Natural killer cell treated with Interleukin-12 subunit alpha and Interleukin-12 subunit beta and Interleukin-15 and Interleukin-18, amount 100 ng/mL, for 72 hours (primary cell): ENCODE measurements around the gene TSPAN18. TPM values are rescaled to one million over a fixed set of nuclear protein-coding genes. Genes with fewer than 3 reads are reported as not detected.

Experiments used
- ATAC-seq, 2 donors: fragments of 150-1000 bp; cut with Tn5 transposase in 1 of 2; sonication (Bioruptor Pico), chemical (Tn5 transposase) in 1 of 2; 2 replicates each; pipeline ENCODE4 v1.10.0; 2021
- DNase-seq: peaks from one replicate; pipeline ENCODE4 v3.0.0; 2022; ENCODE audit warnings: low spot score
- H3K27ac Mint-ChIP-seq, 2 donors: 1 replicate in 1 of 2; 2 replicates in 1 of 2; pipeline ENCODE4 v1.8.0; 2022; ENCODE audit warnings: mixed read lengths in 2 of 2, mild to moderate bottlenecking in 1 of 2, moderate library complexity in 1 of 2
- H3K27me3 Mint-ChIP-seq, 2 donors: 1 replicate in 1 of 2; 2 replicates in 1 of 2; pipeline ENCODE4 v1.8.0; 2022; ENCODE audit warnings: mixed read lengths in 2 of 2
- H3K36me3 Mint-ChIP-seq: one replicate; pipeline ENCODE4 v1.8.0; 2022; ENCODE audit warnings: mixed read lengths
- H3K4me1 Mint-ChIP-seq, 2 donors: 1 replicate in 1 of 2; 2 replicates in 1 of 2; pipeline ENCODE4 v1.8.0; 2022; ENCODE audit warnings: low read depth in 2 of 2, mixed read lengths in 2 of 2, mild to moderate bottlenecking in 1 of 2
- H3K4me3 Mint-ChIP-seq: one replicate; pipeline ENCODE4 v1.8.0; 2022; ENCODE audit warnings: mixed read lengths
- H3K9me3 Mint-ChIP-seq: 2 replicates; pipeline ENCODE4 v1.8.0; 2022; ENCODE audit warnings: mixed read lengths
- total RNA-seq, 2 donors: library from RNA; stranded (reverse); gene quantifications; one replicate each; pipeline ENCODE4 v1.2.3, GENCODE V29; 2022

TSPAN18 gene
- total RNA-seq, 2 donors from 2014 or later = 0.26 to 0.64 TPM

- Mint-ChIP-seq H3K9me3 (no peaks in the 10 kb centered on the region), H3K4me3 (no peak overlapping the region), H3K4me1 (no peaks in the 10 kb centered on the region), H3K36me3 (no peaks in the 10 kb centered on the region), H3K27ac (no peak overlapping the region), H3K27me3 (peaks cover 0 to 8% of the 10 kb centered on the region in 2 donors)
- ATAC-seq (no peak), DNase-seq (no peak)
Observed at GRCh38 chr11:44920451-44920850, 193.7 kb downstream of the TSPAN18 start.

DNA sequence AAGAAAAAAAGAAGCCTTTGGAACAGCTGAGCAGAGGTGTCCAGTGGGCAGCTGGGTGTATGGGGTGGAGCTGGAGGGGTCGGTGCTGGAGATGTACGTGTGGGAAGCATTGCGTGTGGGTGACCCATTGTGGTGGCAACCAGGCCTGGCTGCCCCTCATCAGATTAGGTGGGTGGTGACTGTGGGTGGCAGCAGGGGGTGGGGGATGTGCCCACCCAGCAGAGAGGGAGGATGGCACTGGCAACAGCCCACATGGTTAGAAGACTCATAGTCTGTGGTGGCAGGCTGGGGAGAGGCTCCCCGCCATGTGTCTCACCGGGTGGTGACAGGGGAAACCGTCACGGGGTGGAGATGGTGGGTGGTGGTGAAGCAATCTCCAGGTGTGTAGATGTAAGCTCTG, 196.4 kb downstream of the TSPAN18 start:
- no peaks in the 10 kb centered on the region for H3K4me1 Mint-ChIP-seq
- no peaks in the 10 kb centered on the region for H3K36me3 Mint-ChIP-seq
- H3K4me3 Mint-ChIP-seq = no peak overlapping the region
- H3K27ac Mint-ChIP-seq = no peak overlapping the region
- peaks cover 0 to under 1% of the 10 kb centered on the region in 2 donors for H3K27me3 Mint-ChIP-seq
- DNase-seq (no peak), ATAC-seq (no peak)
- no peaks in the 10 kb centered on the region for H3K9me3 Mint-ChIP-seq

- DNase-seq (no peak), ATAC-seq (no peak)
- H3K36me3 Mint-ChIP-seq = no peaks in the 10 kb centered on the region
- H3K4me3 Mint-ChIP-seq = no peak overlapping the region
- H3K27ac Mint-ChIP-seq = no peak overlapping the region
- no peaks in the 10 kb centered on the region for H3K9me3 Mint-ChIP-seq
- H3K27me3 Mint-ChIP-seq = no peaks in the 10 kb centered on the region
- H3K4me1 Mint-ChIP-seq = no peaks in the 10 kb centered on the region
Observed at GRCh38 chr11:44923806-44924205, 197.0 kb downstream of the TSPAN18 start.

- no peaks in the 10 kb centered on the region for H3K36me3 Mint-ChIP-seq
- no peak for ATAC-seq
- peaks cover 0 to 6% of the 10 kb centered on the region in 2 donors for H3K27me3 Mint-ChIP-seq
- H3K4me3 Mint-ChIP-seq = no peak overlapping the region
- no peak overlapping the region for H3K27ac Mint-ChIP-seq
- no peaks in the 10 kb centered on the region for H3K9me3 Mint-ChIP-seq
- no peaks in the 10 kb centered on the region for H3K4me1 Mint-ChIP-seq
- DNase-seq = no peak
Observed at GRCh38 chr11:44926036-44926435, 199.3 kb downstream of the TSPAN18 start.

- no peak for ATAC-seq
- no peaks in the 10 kb centered on the region for H3K36me3 Mint-ChIP-seq
- H3K27ac Mint-ChIP-seq = no peak overlapping the region
- peaks cover 0 to 6% of the 10 kb centered on the region in 2 donors for H3K27me3 Mint-ChIP-seq
- no peaks in the 10 kb centered on the region for H3K9me3 Mint-ChIP-seq
- no peaks in the 10 kb centered on the region for H3K4me1 Mint-ChIP-seq
- no peak for DNase-seq
- no peak overlapping the region for H3K4me3 Mint-ChIP-seq
Observed at GRCh38 chr11:44927174-44927661, 200.5 kb downstream of the TSPAN18 start.

- no peaks in the 10 kb centered on the region for H3K9me3 Mint-ChIP-seq
- no peak overlapping the region for H3K4me3 Mint-ChIP-seq
- peaks cover 0 to 6% of the 10 kb centered on the region in 2 donors for H3K27me3 Mint-ChIP-seq
- ATAC-seq (no peak), DNase-seq (no peak)
- no peaks in the 10 kb centered on the region for H3K36me3 Mint-ChIP-seq
- no peaks in the 10 kb centered on the region for H3K4me1 Mint-ChIP-seq
- H3K27ac Mint-ChIP-seq = no peak overlapping the region
Observed at GRCh38 chr11:44928144-44928543, 201.4 kb downstream of the TSPAN18 start.

GRCh38 chr11:44928816-44929215, 202.1 kb downstream of the TSPAN18 start:
- no peak for DNase-seq
- Mint-ChIP-seq H3K36me3 (no peaks in the 10 kb centered on the region), H3K27me3 (peaks cover 0 to 6% of the 10 kb centered on the region in 2 donors), H3K9me3 (no peaks in the 10 kb centered on the region), H3K4me3 (no peak overlapping the region), H3K27ac (no peak overlapping the region), H3K4me1 (no peaks in the 10 kb centered on the region)
- ATAC-seq = no peak

DNA sequence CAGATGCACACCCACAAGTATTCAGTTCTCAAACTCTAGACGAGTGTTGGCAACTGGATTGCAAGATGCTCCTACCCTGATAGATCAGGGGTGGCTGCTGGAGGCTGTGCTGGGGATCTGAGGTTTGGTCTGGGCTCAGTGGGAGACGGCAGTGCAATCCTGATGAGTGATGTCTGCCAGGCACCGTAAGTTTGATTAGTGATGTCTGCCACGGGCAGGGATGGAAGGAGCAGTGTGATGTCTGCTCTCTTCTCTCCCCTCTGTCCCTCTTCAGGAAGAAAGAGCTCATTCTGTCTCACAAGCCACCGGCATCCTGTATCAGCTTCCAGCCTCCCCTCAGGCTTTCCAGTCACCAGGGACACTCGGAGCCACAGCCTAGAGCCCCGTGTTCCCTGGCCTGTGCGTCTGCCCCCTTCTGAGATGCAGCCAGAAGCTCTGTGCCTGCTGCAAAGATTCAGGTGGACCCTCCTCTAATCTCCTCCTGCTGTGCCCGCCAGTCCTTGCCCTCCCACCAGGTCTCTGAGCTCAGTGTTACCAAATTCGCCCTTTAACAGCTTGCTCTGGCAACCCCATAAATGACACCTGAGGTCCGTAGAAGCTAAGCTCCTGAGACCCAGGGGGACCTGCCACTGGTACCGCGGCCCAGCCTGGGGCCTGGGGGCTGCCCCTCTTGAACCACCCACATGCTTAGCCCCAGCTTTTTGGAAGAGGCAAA, 204.0 kb downstream of the TSPAN18 start:
- no peak for DNase-seq
- no peaks in the 10 kb centered on the region for H3K9me3 Mint-ChIP-seq
- H3K36me3 Mint-ChIP-seq = no peaks in the 10 kb centered on the region
- ATAC-seq = no peak
- H3K27me3 Mint-ChIP-seq = peaks cover 0 to 6% of the 10 kb centered on the region in 2 donors
- H3K4me3 Mint-ChIP-seq = no peak overlapping the region
- no peaks in the 10 kb centered on the region for H3K4me1 Mint-ChIP-seq
- no peak overlapping the region for H3K27ac Mint-ChIP-seq

- no peak for DNase-seq
- H3K4me3 Mint-ChIP-seq = no peak overlapping the region
- H3K27ac Mint-ChIP-seq = no peak overlapping the region
- no peaks in the 10 kb centered on the region for H3K4me1 Mint-ChIP-seq
- H3K9me3 Mint-ChIP-seq = no peaks in the 10 kb centered on the region
- H3K27me3 Mint-ChIP-seq = peaks cover 0 to 6% of the 10 kb centered on the region in 2 donors
- H3K36me3 Mint-ChIP-seq = no peaks in the 10 kb centered on the region
- ATAC-seq = no peak
Observed at GRCh38 chr11:44931466-44931865, 204.7 kb downstream of the TSPAN18 start.

GRCh38 chr11:44934110-44934509, 207.3 kb downstream of the TSPAN18 start:
- Mint-ChIP-seq H3K36me3 (no peaks in the 10 kb centered on the region), H3K9me3 (no peaks in the 10 kb centered on the region), H3K27me3 (peaks cover 0 to 6% of the 10 kb centered on the region in 2 donors), H3K27ac (no peak overlapping the region), H3K4me1 (no peaks in the 10 kb centered on the region), H3K4me3 (no peak overlapping the region)
- ATAC-seq (no peak), DNase-seq (no peak)

DNA sequence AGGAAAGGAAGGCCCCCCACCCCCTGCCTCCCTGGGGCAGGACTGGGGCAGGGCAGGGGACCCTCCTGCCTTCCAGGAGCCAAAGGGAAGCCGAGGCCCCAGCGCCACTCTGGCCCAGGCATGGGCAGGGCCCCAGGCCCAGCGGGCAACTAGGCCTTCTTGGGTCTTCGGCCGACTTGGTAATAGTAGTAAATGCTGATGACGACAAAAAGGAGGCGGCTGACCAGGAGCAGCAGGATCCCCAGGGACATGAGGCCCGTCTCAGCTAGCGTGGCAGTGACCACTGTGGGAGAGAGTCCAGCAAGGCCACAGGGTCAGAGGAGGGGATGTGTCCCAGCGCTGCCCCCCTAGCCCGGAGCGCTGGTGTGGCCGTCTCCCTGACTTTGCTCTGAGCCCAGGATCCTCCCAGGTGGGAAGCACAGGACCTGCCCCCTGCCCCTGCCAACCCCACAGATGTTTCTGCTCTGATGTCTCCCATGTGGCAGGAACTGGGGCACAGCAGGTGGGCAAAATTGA, 208.0 kb downstream of the TSPAN18 start:
- Mint-ChIP-seq H3K9me3 (no peaks in the 10 kb centered on the region), H3K4me1 (no peaks in the 10 kb centered on the region), H3K4me3 (no peak overlapping the region), H3K27ac (no peak overlapping the region), H3K36me3 (no peaks in the 10 kb centered on the region), H3K27me3 (peaks cover 0 to 6% of the 10 kb centered on the region in 2 donors)
- ATAC-seq (no peak), DNase-seq (no peak)

- Mint-ChIP-seq H3K4me3 (no peak overlapping the region), H3K36me3 (no peaks in the 10 kb centered on the region), H3K4me1 (no peaks in the 10 kb centered on the region), H3K9me3 (no peaks in the 10 kb centered on the region), H3K27me3 (no peaks in the 10 kb centered on the region), H3K27ac (no peak overlapping the region)
- ATAC-seq = peak; percentile 62 to 79
- peak; percentile 81 for DNase-seq
Observed at GRCh38 chr11:44936525-44936924, 209.8 kb downstream of the TSPAN18 start.

DNA sequence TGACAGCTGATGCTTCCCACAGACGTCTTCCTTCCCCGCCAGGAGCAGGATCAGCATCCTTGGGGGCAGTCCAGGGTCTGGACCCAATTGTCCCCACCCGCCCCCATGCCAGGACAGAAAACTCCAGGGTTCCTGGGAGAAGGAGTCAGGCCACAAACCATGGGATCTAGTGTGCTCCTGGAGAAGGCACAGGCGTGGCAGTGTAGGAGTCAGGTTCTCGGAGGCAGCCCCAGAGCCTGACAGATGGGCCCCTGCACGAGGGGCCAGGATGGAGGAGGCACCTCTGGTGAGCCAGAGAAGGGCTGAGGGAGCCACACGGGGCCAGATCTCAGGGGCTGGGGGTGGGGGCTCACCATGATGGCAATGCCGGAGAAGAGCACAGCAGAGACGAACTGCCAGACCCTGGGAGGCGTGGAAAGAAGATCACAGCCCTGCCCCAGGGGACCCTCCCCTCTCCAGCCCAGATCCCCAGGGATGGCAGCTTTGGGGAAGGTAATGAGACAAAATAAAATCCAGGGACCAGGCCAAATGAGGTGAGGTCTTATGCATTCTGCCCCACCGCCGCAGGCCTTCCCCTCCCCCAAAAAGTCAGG, 210.3 kb downstream of the TSPAN18 start:
- H3K36me3 Mint-ChIP-seq = no peaks in the 10 kb centered on the region
- peaks cover 3% of the 10 kb centered on the region in 2 donors for H3K27me3 Mint-ChIP-seq
- DNase-seq = no peak
- no peaks in the 10 kb centered on the region for H3K9me3 Mint-ChIP-seq
- H3K4me1 Mint-ChIP-seq = peaks cover 3 to 4% of the 10 kb centered on the region in 2 donors
- no peak overlapping the region for H3K4me3 Mint-ChIP-seq
- ATAC-seq = no peak
- no peak overlapping the region for H3K27ac Mint-ChIP-seq

DNA sequence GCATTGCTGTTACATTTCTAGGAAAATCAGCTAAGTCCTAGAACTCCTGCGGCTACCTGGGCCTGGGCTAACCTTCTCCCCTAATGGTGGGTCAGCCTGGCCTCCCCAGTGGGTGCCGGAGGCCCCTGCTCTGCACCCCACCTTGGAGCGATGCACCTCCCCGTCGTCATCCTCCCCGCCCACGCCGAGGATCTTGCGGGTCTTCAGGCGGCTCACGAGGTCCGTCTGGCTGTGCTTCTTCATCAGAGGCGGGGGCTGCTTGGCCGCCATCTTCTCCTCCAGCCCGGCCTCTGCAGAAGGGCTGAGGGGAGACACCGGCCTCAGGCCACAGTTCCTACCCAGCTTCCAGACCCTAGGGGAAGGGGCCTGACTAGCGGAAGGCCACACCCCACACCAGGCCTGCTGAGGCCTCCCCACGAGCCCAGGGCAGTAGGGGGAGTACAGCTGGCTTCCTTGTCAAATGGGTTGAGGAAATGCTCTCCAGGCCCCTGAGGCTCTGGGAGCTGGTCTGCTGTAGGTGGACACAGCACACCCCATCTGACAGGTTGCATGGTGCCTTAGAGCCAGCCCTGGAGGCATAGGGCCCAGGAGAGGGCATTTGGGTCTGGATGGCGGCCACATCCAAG, 211.4 kb downstream of the TSPAN18 start:
- no peak overlapping the region for H3K4me3 Mint-ChIP-seq
- ATAC-seq = no peak

More for the DNA sequence above, 211.4 kb downstream of the TSPAN18 start:
- H3K9me3 Mint-ChIP-seq = no peaks in the 10 kb centered on the region
- no peak overlapping the region for H3K27ac Mint-ChIP-seq
- DNase-seq = no peak
- no peaks in the 10 kb centered on the region for H3K36me3 Mint-ChIP-seq
- peaks cover 8 to 9% of the 10 kb centered on the region in 2 donors for H3K4me1 Mint-ChIP-seq
- peaks cover 6 to 8% of the 10 kb centered on the region in 2 donors for H3K27me3 Mint-ChIP-seq
